PFSK-1 (cell line): ENCODE data around the gene S100A5.

Experiments used
- FOXP2 ChIP-seq: optimal IDR thresholded peaks from 2 replicates; pipeline ENCODE3; 2011; ENCODE audit warnings: borderline replicate concordance, control low read depth, inconsistent platforms; ENCODE audit not compliant: insufficient read depth; ENCODE audit errors: extremely low read length, extremely low read depth
- POLR2AphosphoS5 ChIP-seq: IDR thresholded peaks from 2 replicates; pipeline ENCODE4 v1.6.1; 2012; ENCODE audit warnings: low read depth, mild to moderate bottlenecking, control low read depth, low read length, moderate library complexity
- SIN3A ChIP-seq: IDR thresholded peaks from 2 replicates; pipeline ENCODE4 v1.6.1; 2012; ENCODE audit warnings: mild to moderate bottlenecking, low read length, moderate library complexity, borderline replicate concordance; ENCODE audit not compliant: insufficient read depth
- TAF1 ChIP-seq: IDR thresholded peaks from 2 replicates; pipeline ENCODE4 v1.6.1; 2012; ENCODE audit warnings: low read length, control low read depth, borderline replicate concordance; ENCODE audit not compliant: insufficient read depth
- TF ChIP-seq, protein P1 (sequence below), 2 experiments: IDR thresholded peaks; 2 replicates each; pipeline versions ENCODE4 v1.6.1 to v1.8.0; 2011 to 2012; ENCODE audit warnings: low read depth in 2 of 2, low read length in 2 of 2, control low read depth in 1 of 2, inconsistent platforms in 1 of 2, mild to moderate bottlenecking in 1 of 2, moderate library complexity in 1 of 2; ENCODE audit not compliant: insufficient read depth in 1 of 2

The S100A5 gene

GRCh38 chr1:153552335-153552734, 11.6 kb upstream of the S100A5 start:
- no peak for TF ChIP-seq SIN3A
- TF ChIP-seq FOXP2, result no peak
- TF ChIP-seq TAF1, result no peak
- TF ChIP-seq, protein P1, sequence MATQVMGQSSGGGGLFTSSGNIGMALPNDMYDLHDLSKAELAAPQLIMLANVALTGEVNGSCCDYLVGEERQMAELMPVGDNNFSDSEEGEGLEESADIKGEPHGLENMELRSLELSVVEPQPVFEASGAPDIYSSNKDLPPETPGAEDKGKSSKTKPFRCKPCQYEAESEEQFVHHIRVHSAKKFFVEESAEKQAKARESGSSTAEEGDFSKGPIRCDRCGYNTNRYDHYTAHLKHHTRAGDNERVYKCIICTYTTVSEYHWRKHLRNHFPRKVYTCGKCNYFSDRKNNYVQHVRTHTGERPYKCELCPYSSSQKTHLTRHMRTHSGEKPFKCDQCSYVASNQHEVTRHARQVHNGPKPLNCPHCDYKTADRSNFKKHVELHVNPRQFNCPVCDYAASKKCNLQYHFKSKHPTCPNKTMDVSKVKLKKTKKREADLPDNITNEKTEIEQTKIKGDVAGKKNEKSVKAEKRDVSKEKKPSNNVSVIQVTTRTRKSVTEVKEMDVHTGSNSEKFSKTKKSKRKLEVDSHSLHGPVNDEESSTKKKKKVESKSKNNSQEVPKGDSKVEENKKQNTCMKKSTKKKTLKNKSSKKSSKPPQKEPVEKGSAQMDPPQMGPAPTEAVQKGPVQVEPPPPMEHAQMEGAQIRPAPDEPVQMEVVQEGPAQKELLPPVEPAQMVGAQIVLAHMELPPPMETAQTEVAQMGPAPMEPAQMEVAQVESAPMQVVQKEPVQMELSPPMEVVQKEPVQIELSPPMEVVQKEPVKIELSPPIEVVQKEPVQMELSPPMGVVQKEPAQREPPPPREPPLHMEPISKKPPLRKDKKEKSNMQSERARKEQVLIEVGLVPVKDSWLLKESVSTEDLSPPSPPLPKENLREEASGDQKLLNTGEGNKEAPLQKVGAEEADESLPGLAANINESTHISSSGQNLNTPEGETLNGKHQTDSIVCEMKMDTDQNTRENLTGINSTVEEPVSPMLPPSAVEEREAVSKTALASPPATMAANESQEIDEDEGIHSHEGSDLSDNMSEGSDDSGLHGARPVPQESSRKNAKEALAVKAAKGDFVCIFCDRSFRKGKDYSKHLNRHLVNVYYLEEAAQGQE (IDR thresholded peaks at IDR 0.05; ENCODE audit: insufficient read depth in 1 of 2, low read depth in 2 of 2, low read length in 2 of 2), result no peak
- TF ChIP-seq POLR2AphosphoS5, result no peak

GRCh38 chr1:153550827-153551500, 10.2 kb upstream of the S100A5 start:
- TF ChIP-seq, protein P1 (IDR thresholded peaks at IDR 0.05; ENCODE audit: insufficient read depth in 1 of 2, low read depth in 2 of 2, low read length in 2 of 2), result no peak
- TF ChIP-seq FOXP2, result no peak
- TF ChIP-seq POLR2AphosphoS5, result no peak
- no peak for TF ChIP-seq TAF1
- no peak for TF ChIP-seq SIN3A

DNA sequence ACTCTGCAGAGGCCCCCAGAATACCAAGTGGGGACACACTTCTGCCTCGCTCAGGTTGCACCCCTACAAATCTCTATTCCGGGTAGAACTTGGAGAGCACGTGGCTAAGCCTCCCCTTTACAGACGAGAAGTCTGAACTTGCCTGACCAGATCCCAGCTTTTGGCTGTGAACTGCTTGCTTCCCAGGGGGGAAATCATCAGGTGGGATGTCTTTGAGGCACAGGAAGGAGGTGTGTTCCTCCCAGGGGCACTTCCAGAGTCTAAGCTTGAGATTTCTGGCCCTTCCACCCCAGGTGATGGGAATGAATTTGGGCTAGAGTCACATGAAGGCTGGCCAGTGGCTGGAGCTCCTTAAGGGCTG, 9.6 kb upstream of the S100A5 start:
- TF ChIP-seq POLR2AphosphoS5 (no peak), FOXP2 (no peak), SIN3A (no peak), TAF1 (no peak)
- TF ChIP-seq, protein P1 (IDR thresholded peaks at IDR 0.05; ENCODE audit: insufficient read depth in 1 of 2, low read depth in 2 of 2, low read length in 2 of 2), result no peak

DNA sequence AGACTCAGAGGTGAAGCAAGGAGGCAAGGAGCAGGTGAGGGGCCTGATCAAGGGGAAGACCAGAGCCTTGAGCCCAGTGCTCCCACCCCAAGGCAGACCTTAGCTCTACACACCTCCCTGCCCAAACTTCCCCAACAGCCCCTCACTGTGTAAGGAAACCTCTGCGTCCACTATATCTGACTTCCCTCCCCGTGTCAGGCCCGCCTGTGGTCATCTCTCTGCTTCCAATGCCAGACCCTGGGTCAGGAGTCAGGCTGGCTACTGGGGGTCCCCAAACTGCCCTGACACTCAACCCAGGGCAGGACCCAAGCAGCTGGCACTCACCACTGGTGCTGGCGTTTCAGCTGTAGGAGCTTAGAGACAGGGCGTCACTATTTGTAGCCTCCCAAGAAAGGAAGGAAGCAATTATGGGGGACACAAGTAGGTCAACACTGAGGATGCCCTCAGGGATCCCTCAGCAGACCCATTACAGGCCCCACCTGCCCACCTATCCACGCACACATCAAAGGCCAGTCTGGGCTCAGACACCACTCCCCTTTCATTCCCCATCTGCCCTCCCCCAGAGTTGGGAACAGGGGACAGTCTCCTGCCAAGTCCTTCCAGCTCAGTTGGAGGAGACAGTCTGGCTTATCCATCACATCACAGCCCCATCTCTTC, 9.1 kb upstream of the S100A5 start:
- no peak for TF ChIP-seq SIN3A
- TF ChIP-seq, protein P1 (IDR thresholded peaks at IDR 0.05; ENCODE audit: insufficient read depth in 1 of 2, low read depth in 2 of 2, low read length in 2 of 2), result no peak
